C4-2B (cell line): ENCODE results near the gene LRRC61.
"Not testable (repeated sequence)": the region's sequence is repeated elsewhere in the genome, so short reads cannot be mapped to it uniquely, and the experiment has no call there.

Experiments
- H3K27ac ChIP-seq: fragments of 450-650 bp; 2 replicates; pipeline ENCODE4 v1.5.1; 2017
- CTCF ChIP-seq: fragments of 450-650 bp; conservative IDR thresholded peaks from 2 replicates; pipeline ENCODE4 v1.5.1; 2017; ENCODE audit warnings: mild to moderate bottlenecking
- ZFX ChIP-seq: fragments of 450-650 bp; IDR thresholded peaks from 2 replicates; pipeline ENCODE4 v1.6.1; 2017

Gene LRRC61, protein sequence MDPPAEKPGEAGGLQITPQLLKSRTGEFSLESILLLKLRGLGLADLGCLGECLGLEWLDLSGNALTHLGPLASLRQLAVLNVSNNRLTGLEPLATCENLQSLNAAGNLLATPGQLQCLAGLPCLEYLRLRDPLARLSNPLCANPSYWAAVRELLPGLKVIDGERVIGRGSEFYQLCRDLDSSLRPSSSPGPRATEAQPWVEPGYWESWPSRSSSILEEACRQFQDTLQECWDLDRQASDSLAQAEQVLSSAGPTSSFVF

GRCh38 chr7:150322833-150323681 is at the start of gene LRRC61, which contains the start of gene ACTR3C:
LRRC61 (plus strand) TSS chr7:150323355; CDS start chr7:150336862, 13,507 bp downstream.
ACTR3C (minus strand) TSS chr7:150323545; CDS start chr7:150295296, 28,249 bp downstream.
- H3K27ac ChIP-seq: peak within 1 kb of the TSS; percentile 92
- TF ChIP-seq ZFX (peak; percentile 46; the same call in 1 of the 2 replicates), CTCF (no peak; the same call in 1 of the 2 replicates)

- H3K27ac ChIP-seq: not testable (repeated sequence)
- TF ChIP-seq CTCF: peak; percentile 89
Observed at GRCh38 chr7:150276132-150276695, 46.9 kb upstream of the LRRC61 start.

DNA sequence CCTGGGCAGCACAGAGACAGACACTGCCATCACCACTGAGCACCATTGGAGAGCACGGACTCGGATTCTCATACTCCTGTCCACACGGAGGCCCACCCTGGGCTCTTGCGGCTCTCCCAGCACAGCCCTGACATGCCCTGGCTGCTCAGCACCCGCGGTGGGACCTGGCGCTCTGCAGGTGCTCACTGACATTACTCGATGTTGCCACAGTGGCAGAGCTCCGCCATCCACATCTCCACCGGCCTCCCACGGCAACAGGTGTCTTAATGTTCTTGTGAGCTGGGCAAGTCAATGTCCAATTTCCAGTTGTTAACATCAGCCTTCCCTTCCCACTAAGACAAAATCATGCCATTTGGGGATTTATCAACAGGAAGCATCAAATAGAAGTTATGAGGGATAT is 44.8 kb upstream of the LRRC61 start:
- not testable (repeated sequence) for H3K27ac ChIP-seq

DNA sequence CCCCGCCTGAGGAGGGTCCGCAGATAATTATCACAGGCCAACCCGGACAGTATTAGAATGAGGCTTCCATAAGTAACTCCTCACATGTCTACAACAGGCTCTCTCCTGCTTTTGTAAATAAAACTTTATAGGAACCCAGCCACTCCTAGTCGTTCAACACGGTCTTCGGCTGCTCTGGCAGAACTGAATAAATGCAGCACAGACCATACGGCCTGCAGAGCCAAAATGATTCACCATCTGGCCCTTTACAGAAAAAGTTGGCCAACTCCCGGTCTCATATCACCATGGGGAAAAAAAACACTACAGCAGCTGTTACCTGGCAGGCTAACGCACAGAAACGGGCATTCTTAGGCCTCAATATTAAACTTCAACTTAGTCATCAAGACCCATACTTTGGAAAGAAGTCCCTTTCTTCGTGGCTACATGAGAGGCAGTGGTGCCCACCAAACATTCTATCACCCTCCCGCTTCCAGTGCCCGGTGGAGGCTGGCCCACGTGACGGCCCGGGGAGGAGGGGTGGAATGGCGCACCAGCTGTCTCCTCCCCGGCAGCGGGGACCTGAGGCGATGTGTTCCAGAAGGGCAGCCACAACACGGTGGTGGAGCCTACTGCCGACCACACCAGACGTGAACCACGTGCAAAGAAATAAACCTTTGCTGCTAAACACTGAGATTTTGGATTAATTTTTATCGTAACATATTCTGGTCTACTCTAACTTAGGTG is 41.3 kb upstream of the LRRC61 start:
- not testable (repeated sequence) for H3K27ac ChIP-seq

DNA sequence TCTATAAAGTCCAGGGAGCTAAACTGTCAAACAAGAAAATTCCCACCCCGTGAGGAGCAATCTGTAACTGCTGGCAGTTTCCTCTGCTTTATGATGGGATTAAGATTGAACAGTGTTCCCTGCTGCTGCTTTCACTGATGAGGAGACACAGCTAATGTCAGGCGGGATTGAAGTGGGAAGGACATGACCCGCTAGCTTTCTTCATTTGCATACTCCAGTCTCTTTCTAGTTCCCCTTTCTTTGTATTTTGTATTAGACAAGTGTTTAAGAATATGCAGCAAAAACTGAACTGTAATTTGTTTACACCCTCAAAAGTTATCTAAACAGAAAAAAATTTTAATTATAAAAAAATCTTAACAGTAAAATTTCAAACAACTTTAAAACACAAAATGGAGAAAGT is 40.0 kb upstream of the LRRC61 start:
- H3K27ac ChIP-seq: not testable (repeated sequence)

DNA sequence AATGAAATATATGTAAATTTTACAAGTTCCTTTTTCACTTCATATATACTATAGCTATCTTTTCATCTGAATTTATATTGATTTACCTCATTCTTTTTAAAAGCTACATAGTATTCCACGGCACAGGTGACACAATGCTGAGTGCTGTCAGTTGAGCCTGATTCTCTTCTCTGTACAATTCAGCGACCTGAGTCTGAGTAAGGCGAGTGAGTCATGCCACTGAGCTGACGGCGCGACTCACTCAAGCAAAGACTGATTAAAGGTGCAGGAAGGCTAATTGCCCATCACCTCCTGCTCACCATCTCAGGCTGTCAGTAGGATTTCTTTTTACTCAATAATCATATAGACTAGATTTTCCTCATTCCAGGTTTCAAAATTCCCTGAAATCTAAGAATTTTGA is 39.5 kb upstream of the LRRC61 start:
- not testable (repeated sequence) for H3K27ac ChIP-seq

DNA sequence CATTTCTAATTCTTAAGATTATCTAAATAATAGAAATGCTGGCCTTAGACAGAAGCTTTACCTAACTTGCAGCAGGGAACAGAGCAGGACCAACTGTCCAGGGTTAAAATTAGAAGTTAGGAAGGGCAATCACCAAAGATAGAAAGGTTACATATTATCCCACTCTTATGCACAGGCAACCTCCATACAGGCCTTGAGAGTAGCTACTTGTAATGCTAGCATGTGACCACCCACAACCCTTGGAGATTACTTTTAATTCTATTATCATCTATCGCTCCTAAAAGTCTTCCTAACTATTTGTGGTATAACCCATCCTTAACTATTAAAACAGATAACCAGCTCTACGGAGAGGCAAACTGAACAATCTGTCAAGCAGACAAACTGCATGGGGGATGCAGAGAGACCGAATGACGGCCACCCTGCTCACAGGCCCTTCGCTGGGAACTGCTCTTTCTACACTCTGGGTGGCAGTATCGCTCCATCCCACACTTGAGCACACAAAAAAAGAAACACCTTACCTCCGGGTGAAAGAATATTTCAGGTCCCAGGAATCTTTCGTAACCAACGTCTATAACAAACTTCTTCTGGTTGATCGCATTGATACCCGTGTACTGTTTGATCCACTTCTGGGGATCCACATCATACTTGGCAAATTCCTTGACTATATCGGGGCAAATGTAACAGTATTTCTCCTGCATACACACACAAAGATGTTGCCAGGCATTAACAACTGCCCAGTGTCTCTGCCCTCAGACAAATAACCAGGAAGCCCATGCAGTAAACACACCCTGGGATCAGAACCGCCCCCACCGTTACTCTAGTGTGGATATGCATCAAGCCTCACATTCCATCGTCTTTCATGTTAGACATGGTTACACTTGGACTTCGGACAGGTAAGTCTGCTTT is 37.1 kb upstream of the LRRC61 start:
- TF ChIP-seq CTCF: peak; percentile 90
- H3K27ac ChIP-seq: not testable (repeated sequence)

DNA sequence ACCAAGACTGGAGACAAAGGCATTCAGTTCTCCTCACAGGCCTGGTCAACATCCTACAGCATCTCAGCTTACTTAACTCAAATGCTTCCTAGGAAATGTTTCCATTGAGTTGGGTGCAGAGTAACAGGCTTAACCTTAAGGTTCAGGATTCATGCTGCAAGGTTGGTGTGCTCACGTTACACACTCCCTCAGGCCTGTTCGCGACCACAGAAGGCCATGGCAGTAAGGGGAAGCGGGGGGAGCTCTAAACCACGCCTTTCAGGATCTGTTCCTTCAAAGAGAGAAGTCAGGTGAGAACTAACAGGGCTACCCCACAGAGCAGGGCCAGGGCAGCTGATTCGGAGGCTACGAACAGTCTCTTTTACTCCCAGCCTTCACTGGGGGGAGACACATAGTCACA is 35.3 kb upstream of the LRRC61 start:
- not testable (repeated sequence) for H3K27ac ChIP-seq

DNA sequence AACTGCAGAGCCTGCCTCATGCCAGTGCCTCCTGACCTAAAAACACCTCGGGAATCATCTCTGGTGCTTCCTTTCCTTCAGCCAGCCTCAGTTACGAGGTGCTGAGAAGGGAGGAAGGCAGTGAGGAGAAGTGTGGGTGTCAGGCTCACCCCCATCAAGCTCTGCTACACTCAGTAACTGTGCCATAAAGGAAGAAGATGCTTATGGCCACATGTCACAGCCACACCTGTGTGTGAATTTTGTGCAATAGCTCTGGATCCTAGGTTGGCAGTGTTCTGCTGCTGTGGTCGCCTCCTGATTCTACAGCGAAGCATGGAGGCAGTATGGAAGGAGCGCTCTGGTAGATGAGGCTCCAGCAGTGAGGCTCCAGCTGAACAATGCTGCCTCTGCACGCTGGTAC is 34.3 kb upstream of the LRRC61 start:
- H3K27ac ChIP-seq: not testable (repeated sequence)

DNA sequence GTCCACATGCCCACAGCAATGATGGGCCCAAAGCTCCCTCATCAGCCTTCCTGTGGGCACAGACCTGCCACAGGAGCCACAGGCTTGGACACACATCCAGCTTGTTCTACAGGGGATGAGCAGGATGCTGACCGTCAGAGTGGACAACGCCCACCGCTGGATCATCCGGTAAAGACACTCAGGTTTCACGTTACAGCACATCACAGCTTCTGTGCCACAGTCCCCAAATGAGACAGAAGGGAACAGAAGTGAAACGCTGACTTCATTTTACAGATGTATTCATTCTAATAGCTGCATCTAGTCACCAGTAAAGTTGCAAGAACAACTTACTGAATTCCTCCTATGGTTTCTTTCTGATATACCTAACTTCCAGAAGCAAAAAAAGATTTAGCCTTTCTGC is 32.8 kb upstream of the LRRC61 start:
- H3K27ac ChIP-seq: not testable (repeated sequence)

GRCh38 chr7:150295027-150295426 is 28.1 kb upstream of the LRRC61 start:
- H3K27ac ChIP-seq: not testable (repeated sequence)

GRCh38 chr7:150295614-150296013 is 27.5 kb upstream of the LRRC61 start:
- H3K27ac ChIP-seq: not testable (repeated sequence)

GRCh38 chr7:150296802-150297201 is 26.4 kb upstream of the LRRC61 start:
- not testable (repeated sequence) for H3K27ac ChIP-seq

- not testable (repeated sequence) for H3K27ac ChIP-seq
Observed at GRCh38 chr7:150297978-150298377, 25.2 kb upstream of the LRRC61 start.

- H3K27ac ChIP-seq: not testable (repeated sequence)
Observed at GRCh38 chr7:150302908-150303310, 20.2 kb upstream of the LRRC61 start.
